BE2C (cell line): ENCODE measurements around the gene SQSTM1.

Experiments used
- DNase-seq: peaks from one replicate; pipeline ENCODE4 v3.0.0-alpha.2; 2020
- H3K27me3 ChIP-seq: fragments of 250-450 bp; sonication (Bioruptor Pico); 2 replicates; pipeline ENCODE4 v1.5.1; 2020; ENCODE audit warnings: mild to moderate bottlenecking
- H3K36me3 ChIP-seq: fragments of 250-450 bp; sonication (Bioruptor Pico); 2 replicates; pipeline ENCODE4 v1.5.1; 2020; ENCODE audit warnings: mild to moderate bottlenecking
- H3K4me1 ChIP-seq: fragments of 250-450 bp; sonication (Bioruptor Pico); 2 replicates; pipeline ENCODE4 v1.5.1; 2020
- H3K4me3 ChIP-seq: 2 replicates; pipeline ENCODE4 v1.5.1; 2011; ENCODE audit warnings: low read depth, low read length
- H3K9me3 ChIP-seq: fragments of 250-450 bp; sonication (Bioruptor Pico); 2 replicates; pipeline ENCODE4 v1.5.1; 2020
- TF ChIP-seq, protein P1 (sequence below): IDR thresholded peaks from 2 replicates; pipeline ENCODE4 v1.5.1; 2012; ENCODE audit warnings: mild to moderate bottlenecking, low read depth, low read length

The SQSTM1 gene

DNA sequence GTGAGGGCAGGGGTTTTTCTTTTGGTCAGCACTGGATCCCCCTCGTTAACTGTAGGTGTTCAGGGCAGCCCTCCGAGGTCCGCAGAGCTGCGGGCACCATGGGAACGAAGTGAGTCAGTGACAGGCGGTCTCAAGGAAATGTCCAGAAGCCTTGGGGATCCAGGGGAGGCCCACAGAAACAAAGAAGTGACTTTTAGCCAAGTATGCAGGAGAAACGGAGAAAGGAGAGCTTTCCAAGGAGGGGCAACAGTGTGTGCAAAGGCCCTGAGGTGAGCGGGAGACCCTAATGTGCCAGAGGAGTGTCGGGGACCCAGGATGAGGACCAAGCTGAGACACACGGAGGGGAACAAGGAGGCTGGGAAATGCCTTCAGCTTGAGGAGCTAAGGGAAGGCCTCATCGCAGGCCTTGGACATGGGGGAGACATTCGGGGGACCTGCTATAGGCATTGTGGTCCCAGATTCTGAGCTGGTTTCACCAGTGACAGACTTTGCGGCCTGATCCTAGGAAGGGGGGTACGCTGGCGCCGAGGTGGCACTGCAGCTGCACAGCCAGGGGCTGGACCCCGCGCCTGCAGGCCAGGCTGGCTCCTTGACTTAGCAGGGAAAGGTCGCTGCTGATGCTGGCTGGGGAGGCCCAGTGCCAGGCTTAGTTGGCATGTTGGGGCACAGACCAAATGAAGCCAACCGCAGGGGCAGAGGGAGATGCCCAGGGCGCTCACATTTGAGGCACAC lies 23.7 kb upstream of the SQSTM1 start:
- no peaks in the 10 kb centered on the region for H3K27me3 ChIP-seq
- H3K4me3 ChIP-seq, result no peak overlapping the region
- peaks cover 11% of the 10 kb centered on the region for H3K36me3 ChIP-seq
- TF ChIP-seq, protein P1, sequence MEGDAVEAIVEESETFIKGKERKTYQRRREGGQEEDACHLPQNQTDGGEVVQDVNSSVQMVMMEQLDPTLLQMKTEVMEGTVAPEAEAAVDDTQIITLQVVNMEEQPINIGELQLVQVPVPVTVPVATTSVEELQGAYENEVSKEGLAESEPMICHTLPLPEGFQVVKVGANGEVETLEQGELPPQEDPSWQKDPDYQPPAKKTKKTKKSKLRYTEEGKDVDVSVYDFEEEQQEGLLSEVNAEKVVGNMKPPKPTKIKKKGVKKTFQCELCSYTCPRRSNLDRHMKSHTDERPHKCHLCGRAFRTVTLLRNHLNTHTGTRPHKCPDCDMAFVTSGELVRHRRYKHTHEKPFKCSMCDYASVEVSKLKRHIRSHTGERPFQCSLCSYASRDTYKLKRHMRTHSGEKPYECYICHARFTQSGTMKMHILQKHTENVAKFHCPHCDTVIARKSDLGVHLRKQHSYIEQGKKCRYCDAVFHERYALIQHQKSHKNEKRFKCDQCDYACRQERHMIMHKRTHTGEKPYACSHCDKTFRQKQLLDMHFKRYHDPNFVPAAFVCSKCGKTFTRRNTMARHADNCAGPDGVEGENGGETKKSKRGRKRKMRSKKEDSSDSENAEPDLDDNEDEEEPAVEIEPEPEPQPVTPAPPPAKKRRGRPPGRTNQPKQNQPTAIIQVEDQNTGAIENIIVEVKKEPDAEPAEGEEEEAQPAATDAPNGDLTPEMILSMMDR, result no peak
- H3K9me3 ChIP-seq, result no peaks in the 10 kb centered on the region
- DNase-seq, result no peak
- H3K4me1 ChIP-seq, result no peaks in the 10 kb centered on the region

DNA sequence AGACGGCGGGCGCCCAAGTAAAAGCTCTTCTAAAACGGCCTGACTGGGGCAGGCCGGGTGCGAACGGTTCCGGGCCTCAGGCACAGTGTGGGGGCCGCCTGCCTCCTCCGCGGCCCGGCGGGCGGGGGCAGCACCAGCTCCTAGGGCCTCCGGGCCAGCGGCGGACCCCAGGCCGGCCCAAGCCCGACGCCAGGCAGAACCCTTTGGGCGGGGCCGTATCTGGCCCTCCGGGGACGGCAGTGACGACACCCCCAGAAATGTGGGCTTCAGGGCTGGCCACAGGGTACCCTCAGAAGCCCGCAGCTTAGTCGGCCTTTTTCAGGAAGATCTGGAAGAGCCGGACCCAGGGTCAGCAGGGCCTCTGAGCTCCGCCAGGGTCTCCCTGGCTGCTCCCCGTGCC lies 23.0 kb upstream of the SQSTM1 start:
- Histone ChIP-seq H3K36me3 (peaks cover 11% of the 10 kb centered on the region), H3K27me3 (no peaks in the 10 kb centered on the region), H3K4me3 (no peak overlapping the region), H3K9me3 (no peaks in the 10 kb centered on the region), H3K4me1 (no peaks in the 10 kb centered on the region)
- TF ChIP-seq, protein P1, result no peak
- no peak for DNase-seq

DNA sequence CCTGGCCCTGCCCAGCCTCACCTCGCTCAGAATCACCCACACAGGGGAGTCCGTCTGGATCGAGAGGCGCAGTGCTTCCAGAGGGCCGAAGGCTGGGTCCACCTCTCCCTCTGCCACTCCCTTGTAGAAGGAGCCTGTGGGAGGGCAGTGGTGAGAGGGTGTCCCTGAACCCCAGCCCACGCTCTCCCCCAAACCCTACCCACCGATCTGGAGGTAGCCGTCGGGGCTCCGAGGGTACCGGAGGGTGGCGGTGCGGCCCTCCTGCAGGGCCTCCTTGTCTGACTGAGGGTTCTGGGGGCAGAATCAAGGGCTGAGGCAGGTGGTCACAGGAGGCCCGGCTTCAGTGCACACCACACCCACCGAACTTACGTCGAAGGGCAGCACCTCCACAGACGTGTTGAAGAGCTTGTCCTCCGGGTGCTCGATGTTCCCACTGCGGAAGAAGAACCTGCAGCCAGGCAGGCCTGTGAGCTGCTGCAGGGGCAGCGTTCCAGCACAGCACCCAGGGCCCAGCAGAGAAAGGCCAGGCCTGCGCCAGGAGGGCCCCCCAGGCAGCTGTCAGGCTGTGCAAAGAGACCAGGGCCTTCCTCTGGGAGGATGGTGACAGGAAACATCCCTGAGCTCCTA lies 22.4 kb upstream of the SQSTM1 start:
- H3K36me3 ChIP-seq, result peaks cover 11% of the 10 kb centered on the region
- H3K4me3 ChIP-seq, result no peak overlapping the region
- H3K4me1 ChIP-seq, result no peaks in the 10 kb centered on the region

DNA sequence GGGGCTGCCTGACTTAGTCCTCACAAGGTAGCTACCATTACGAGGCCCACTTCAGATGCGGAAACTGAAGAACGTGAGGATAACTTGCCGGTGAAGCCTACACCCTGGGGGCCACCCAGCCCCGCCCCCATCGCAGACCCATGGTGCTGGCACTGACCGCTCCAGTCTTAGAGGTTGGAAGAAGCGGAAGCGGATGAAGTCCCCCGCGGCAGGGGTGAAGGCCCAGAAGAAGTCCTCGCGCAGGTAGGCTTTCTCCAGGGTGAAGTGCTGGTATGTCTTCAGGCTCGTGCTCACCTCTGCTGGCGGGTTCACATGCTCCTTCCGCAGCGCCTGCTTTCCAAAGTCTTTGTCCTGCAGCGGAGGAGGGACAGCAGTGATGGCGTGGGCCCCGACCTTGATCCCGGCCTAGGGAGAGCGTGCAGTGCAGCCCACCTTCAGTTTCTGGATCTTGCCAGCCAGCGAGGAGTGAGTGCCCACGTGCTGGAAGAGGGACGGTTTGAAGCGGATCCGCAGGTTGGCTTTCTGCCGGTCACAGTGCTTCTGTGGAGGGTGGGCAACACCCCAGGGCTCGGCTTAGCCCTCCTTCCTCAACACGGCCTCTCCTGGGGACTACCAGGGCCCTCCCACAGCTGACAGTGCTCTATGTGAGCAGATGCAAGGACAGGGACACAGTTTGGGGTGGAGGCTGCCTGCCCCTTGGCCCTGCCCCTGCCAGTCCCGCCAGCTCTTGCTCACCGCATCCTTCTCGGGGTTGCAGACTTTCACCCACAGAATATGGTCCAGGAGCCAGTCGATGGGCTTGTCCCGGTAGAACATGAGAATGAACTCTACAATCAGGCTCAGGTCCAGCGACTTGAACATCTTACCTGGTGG lies 21.7 kb upstream of the SQSTM1 start:
- Histone ChIP-seq H3K9me3 (no peaks in the 10 kb centered on the region), H3K4me3 (no peak overlapping the region), H3K4me1 (no peaks in the 10 kb centered on the region), H3K36me3 (peaks cover 11% of the 10 kb centered on the region), H3K27me3 (no peaks in the 10 kb centered on the region)
- TF ChIP-seq, protein P1, result no peak
- DNase-seq, result no peak

More for the DNA sequence above, 22.4 kb upstream of the SQSTM1 start:
- H3K9me3 ChIP-seq, result no peaks in the 10 kb centered on the region
- TF ChIP-seq, protein P1, result no peak
- DNase-seq, result no peak
- H3K27me3 ChIP-seq, result no peaks in the 10 kb centered on the region

DNA sequence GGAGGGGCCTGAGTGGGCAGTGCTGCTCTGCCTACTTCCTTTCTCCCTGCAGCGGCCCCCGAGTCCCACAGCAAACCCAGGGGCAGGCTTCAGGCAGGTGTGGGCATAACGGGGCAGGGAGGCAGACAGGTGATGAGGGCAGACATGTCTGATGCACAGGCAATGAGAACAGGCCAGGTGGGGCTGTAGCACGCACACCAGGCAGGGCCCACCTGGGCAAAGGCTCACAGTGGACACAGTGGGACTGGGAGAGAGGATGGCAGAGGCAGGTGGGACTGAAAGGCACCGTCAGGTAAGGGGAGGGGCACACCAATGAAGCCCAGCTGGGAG lies 21.1 kb upstream of the SQSTM1 start:
- TF ChIP-seq, protein P1, result no peak
- H3K36me3 ChIP-seq, result peaks cover 11% of the 10 kb centered on the region

More for the DNA sequence above, 21.1 kb upstream of the SQSTM1 start:
- no peak for DNase-seq
- no peaks in the 10 kb centered on the region for H3K9me3 ChIP-seq
- no peak overlapping the region for H3K4me3 ChIP-seq
- no peaks in the 10 kb centered on the region for H3K27me3 ChIP-seq
- H3K4me1 ChIP-seq, result no peaks in the 10 kb centered on the region
